Thoracic aorta (tissue), 2 donors: Measurements from ENCODE around the gene APOB. TPM values are rescaled to one million over a fixed set of nuclear protein-coding genes. Genes with fewer than 3 reads are reported as not detected.

Experiments used
- ATAC-seq: fragments of 150-250 bp; one replicate; pipeline ENCODE4 v1.8.0; 2017; ENCODE audit warnings: low read depth; ENCODE audit not compliant: insufficient number of reproducible peaks, low FRiP score
- DNase-seq: peaks from one replicate; pipeline ENCODE4 v3.0.0-alpha.2; 2020; ENCODE audit warnings: low spot score
- H3K27ac ChIP-seq, 2 donors: fragments of 200-600 bp; sonication (generic); 1 replicate in 1 of 2; 2 replicates in 1 of 2; pipeline ENCODE4 v1.5.1; 2016; ENCODE audit warnings: mild to moderate bottlenecking in 2 of 2, moderate library complexity in 2 of 2
- H3K27me3 ChIP-seq: fragments of 200-600 bp; sonication (generic); replicated peaks from 2 replicates; pipeline ENCODE4 v1.6.0; 2016; ENCODE audit warnings: mild to moderate bottlenecking; ENCODE audit not compliant: insufficient read depth
- H3K36me3 ChIP-seq: fragments of 200-600 bp; sonication (generic); one replicate; pipeline ENCODE4 v1.5.1; 2016
- H3K4me1 ChIP-seq, 2 donors: fragments of 200-600 bp; sonication (generic); 1 replicate in 1 of 2; 2 replicates in 1 of 2; pipeline versions ENCODE4 v1.5.1 to v1.6.0; 2016; ENCODE audit warnings: low read depth in 2 of 2, mild to moderate bottlenecking in 1 of 2; ENCODE audit not compliant: control insufficient read depth in 1 of 2
- H3K4me3 ChIP-seq: fragments of 200-600 bp; sonication (generic); 2 replicates; pipeline ENCODE4 v1.5.1; 2016; ENCODE audit warnings: mild to moderate bottlenecking
- H3K9me3 ChIP-seq: fragments of 200-600 bp; sonication (generic); 2 replicates; pipeline ENCODE4 v1.5.1; 2016
- CTCF ChIP-seq: fragments of 200-600 bp; sonication (generic); IDR thresholded peaks from one replicate; pipeline ENCODE4 v1.5.1; 2019; ENCODE audit warnings: antibody characterized with exemption
- total RNA-seq, 2 donors: library from RNA; depleted of rRNA; stranded (reverse); fragments of >200 nt; gene quantifications; one replicate each; pipeline versions ENCODE4 v1.1.0 to v1.2.3, GENCODE V29; 2016

The APOB gene
- total RNA-seq, 2 donors from 2014 or later, result 4.7 to 6.1 TPM

DNA sequence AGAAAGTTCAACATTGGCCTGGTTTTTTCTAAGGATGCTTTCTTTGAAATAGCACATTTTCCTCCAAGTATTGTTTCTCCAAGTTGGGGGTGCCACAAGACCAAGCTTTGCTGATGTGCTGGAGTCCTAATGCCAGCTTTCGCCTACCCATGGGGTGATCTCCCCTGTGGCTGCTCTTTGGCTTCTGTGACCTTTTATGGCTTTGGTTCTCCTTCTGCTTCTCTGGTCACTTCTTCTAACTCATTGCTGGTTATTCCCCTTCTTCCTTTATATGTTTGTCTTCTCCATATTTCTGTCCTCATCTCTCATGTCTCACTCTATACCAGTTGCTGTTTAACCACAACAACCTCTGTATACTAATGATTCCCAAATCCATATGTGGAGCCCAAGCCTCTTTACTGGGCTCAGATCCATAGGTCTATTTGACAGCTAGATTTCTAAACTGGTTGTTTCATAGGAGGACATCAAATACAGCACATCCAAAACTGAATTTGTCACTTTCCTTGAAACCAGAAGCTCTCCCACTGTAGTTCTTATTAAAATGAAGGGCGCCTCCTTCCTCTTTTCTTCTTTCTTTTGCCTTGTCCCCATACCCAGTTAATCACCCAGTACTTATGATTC is 23.1 kb downstream of the APOB start:
- Histone ChIP-seq H3K4me3 (no peak overlapping the region), H3K9me3 (no peaks in the 10 kb centered on the region), H3K27me3 (no peaks in the 10 kb centered on the region), H3K27ac (no peak overlapping the region), H3K36me3 (no peaks in the 10 kb centered on the region), H3K4me1 (peaks cover 0 to 8% of the 10 kb centered on the region in 2 donors)
- ATAC-seq (no peak), DNase-seq (no peak)
- TF ChIP-seq CTCF, result no peak

- Histone ChIP-seq H3K4me1 (peaks cover 0 to 2% of the 10 kb centered on the region in 2 donors), H3K9me3 (no peaks in the 10 kb centered on the region), H3K36me3 (no peaks in the 10 kb centered on the region), H3K27me3 (no peaks in the 10 kb centered on the region), H3K27ac (no peak overlapping the region), H3K4me3 (no peak overlapping the region)
- TF ChIP-seq CTCF, result no peak
- no peak for DNase-seq
- no peak for ATAC-seq
Observed at GRCh38 chr2:21020031-21020667, 23.7 kb downstream of the APOB start.

- DNase-seq (no peak), ATAC-seq (no peak)
- Histone ChIP-seq H3K27ac (no peak overlapping the region), H3K4me3 (no peak overlapping the region), H3K36me3 (no peaks in the 10 kb centered on the region), H3K9me3 (no peaks in the 10 kb centered on the region), H3K4me1 (no peaks in the 10 kb centered on the region), H3K27me3 (no peaks in the 10 kb centered on the region)
- no peak for TF ChIP-seq CTCF
Observed at GRCh38 chr2:21019678-21020021, 24.2 kb downstream of the APOB start.

GRCh38 chr2:21019000-21019677 is 24.7 kb downstream of the APOB start:
- no peak for TF ChIP-seq CTCF
- no peaks in the 10 kb centered on the region for H3K36me3 ChIP-seq
- ATAC-seq, result no peak

GRCh38 chr2:21018290-21018689 is 25.6 kb downstream of the APOB start:
- Histone ChIP-seq H3K27ac (no peak overlapping the region), H3K9me3 (no peaks in the 10 kb centered on the region), H3K4me3 (no peak overlapping the region), H3K27me3 (no peaks in the 10 kb centered on the region), H3K36me3 (no peaks in the 10 kb centered on the region), H3K4me1 (no peaks in the 10 kb centered on the region)
- DNase-seq (no peak), ATAC-seq (no peak)
- no peak for TF ChIP-seq CTCF

More at GRCh38 chr2:21019000-21019677, 24.7 kb downstream of the APOB start:
- Histone ChIP-seq H3K4me1 (no peaks in the 10 kb centered on the region), H3K4me3 (no peak overlapping the region), H3K27me3 (no peaks in the 10 kb centered on the region), H3K27ac (no peak overlapping the region), H3K9me3 (no peaks in the 10 kb centered on the region)
- DNase-seq, result no peak
